HG03060 (cell line): Measurements from ENCODE around the gene SPACA9.

Experiments used
- ATAC-seq: cut with Tn5 transposase; IDR thresholded peaks from one replicate; pipeline ENCODE4 v1.9.1; 2021; ENCODE audit warnings: low read depth, moderate number of reproducible peaks; ENCODE audit not compliant: unreplicated experiment

Gene SPACA9

GRCh38 chr9:132878695-132879456 lies at the start of gene SPACA9:
Gene SPACA9, plus strand, starts transcription at chr9:132878898. Its CDS starts 5,050 bp downstream, at chr9:132883948.
- ATAC-seq: no peak

- no peak for ATAC-seq
Observed at GRCh38 chr9:132832171-132832881, 46.4 kb upstream of the SPACA9 start.

DNA sequence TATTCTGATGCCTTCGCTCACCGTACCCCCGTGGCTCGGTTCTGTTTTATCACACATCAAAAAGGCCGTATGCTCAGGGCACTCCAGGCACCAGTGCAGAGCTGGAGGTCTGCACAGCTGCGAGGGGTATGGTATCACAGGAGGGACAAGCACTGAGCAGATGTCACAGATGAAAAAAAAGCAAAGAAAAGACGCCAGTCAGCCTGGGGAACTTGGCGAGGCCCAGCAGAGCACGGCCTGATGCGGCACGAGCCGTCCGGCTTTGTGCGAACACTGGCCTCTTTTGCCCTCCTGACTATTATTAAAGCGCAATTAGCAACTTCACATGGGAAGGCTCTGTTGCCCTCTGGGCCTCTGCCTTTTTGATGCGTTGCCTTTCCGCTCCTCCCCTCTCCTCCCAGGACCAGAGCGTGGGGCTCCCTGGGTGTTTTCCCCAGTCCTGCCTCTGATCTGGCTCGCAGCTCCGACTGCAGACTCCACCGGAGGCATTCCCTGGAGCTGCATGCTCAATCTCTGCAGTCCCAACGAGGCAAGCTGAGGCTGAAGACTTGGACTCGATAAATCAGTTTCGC lies 45.1 kb upstream of the SPACA9 start:
- ATAC-seq: no peak

- no peak for ATAC-seq
Observed at GRCh38 chr9:132834343-132834742, 44.4 kb upstream of the SPACA9 start.

- ATAC-seq: no peak
Observed at GRCh38 chr9:132837501-132838286, 41.0 kb upstream of the SPACA9 start.

GRCh38 chr9:132838291-132838690 lies 40.4 kb upstream of the SPACA9 start:
- ATAC-seq: no peak

DNA sequence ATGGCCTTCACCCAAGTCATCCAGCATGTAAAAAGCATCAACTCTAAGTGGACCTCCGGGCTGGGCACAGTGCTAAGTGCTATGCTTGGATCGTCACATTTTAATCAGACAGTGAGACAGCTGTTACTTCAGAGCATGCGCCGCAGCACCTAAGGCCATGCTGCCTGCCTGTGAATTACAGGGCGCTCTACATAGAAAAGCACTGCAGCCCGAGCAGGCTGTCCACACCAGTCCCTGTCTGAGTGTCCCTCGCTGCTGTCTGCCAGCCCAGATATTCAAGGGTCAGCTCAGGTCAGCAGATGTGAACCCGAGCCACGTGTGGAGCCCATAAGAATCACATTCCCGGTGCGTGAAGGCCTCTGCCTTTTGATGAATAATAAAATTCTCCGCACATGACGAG lies 37.7 kb upstream of the SPACA9 start:
- ATAC-seq: no peak

DNA sequence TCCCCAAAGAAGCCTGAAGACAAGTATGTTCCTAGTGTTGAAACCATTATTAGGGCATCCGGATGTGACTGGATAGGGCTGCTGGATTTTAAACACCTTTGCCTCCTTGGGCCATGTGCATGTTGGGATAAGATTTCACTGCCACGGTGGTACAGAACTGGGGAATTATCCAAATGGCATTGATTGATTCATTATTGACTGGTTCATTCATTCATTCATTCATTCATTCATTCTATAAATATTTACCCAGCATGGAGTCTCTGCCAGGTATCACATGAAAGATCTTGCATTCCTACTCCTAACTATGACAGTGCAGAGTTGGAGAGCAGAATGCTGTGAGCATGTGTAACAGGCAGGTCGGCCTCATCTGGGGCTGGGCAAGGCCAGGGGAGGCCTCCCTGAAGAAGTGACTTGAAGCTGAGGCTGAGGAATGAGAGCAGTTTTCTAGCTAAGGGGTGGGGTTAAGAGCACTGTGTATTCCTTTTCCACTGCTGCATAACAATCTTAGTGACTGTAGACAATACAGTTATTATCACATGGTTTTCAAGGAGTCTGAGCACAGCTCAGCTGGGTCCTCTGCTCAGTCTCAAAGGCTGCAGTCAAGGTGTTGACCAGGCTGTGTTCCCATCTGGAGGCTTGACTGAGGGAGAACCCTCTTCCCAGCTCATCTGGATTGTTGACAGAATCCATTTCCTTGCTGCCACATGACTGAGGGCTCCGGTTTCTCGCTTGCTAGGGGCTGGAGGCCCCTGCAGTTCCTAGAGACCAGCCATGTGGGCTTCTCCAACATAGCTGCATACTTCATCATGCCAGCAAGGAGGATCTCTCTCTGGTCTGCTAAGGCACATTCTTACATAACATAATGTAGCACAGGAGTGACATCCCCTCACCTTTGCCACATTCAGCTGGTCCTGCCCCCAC lies 36.3 kb upstream of the SPACA9 start:
- no peak for ATAC-seq

- no peak for ATAC-seq
Observed at GRCh38 chr9:132846109-132846917, 32.4 kb upstream of the SPACA9 start.

- no peak for ATAC-seq
Observed at GRCh38 chr9:132846918-132847515, 31.7 kb upstream of the SPACA9 start.

DNA sequence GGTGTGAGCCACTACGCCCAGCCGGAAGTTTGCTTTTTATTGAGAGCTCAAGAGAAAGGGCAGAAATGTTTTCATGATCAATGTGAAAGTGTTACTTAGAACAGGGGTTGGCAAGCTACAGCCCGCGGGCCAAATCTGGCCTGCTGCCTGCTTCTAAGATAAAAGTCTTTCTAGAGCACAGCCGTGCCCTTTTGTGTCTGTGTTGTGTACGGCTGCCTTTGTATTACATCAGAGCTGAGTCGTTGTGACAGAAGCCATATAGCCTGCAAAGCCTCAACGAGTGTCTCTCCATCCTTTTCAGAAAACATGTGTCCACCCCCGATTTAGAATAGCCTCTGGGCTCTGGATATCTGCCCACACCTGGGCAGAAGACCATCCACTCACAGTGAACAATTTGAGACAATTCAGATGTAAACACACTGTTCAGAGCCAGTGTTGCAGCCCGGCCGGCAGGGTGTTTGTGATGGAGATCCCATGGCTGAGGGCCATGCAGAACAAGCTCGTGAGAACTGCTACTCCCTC lies 29.5 kb upstream of the SPACA9 start:
- no peak for ATAC-seq

- no peak for ATAC-seq
Observed at GRCh38 chr9:132853482-132853881, 25.2 kb upstream of the SPACA9 start.

DNA sequence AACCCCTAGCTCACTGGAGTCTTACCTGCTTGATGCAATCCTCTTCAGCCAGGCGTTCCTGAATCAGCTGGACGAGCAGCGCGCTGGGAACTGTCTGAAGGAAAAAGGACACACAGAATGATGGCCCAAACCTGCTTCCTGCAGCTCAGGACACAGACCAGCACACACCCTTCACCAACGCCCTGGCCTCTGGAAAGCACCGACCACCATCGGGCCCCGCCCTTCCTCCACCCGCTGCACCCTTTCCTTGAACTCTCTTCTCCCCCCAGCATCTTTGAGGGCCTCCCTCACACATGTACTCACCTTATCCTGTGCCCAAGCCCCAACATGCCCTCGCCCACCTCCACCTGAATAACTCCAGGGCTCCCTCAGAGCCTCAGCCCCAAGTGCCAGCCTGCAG lies 23.9 kb upstream of the SPACA9 start:
- ATAC-seq: no peak

- no peak for ATAC-seq
Observed at GRCh38 chr9:132855904-132856303, 22.8 kb upstream of the SPACA9 start.

DNA sequence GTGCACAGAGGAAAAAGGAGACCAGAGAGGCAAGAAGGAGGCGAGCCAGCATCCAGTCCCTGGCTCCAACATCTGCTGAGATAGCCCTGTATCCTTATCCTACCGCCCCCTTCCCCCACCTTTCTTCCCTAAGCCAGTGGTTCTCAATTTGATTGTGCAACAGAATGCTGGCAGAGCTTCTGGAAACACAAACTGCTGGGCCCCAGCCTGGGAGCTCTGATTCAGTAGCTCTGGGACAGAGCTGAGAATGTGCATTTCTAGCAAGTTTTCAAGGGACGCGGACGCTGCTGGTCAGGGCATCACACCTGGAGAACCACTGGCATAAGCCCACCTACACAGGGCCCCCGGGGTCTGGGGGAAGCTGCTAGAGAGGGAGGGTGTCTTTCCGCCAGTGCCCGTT lies 21.7 kb upstream of the SPACA9 start:
- ATAC-seq: no peak

DNA sequence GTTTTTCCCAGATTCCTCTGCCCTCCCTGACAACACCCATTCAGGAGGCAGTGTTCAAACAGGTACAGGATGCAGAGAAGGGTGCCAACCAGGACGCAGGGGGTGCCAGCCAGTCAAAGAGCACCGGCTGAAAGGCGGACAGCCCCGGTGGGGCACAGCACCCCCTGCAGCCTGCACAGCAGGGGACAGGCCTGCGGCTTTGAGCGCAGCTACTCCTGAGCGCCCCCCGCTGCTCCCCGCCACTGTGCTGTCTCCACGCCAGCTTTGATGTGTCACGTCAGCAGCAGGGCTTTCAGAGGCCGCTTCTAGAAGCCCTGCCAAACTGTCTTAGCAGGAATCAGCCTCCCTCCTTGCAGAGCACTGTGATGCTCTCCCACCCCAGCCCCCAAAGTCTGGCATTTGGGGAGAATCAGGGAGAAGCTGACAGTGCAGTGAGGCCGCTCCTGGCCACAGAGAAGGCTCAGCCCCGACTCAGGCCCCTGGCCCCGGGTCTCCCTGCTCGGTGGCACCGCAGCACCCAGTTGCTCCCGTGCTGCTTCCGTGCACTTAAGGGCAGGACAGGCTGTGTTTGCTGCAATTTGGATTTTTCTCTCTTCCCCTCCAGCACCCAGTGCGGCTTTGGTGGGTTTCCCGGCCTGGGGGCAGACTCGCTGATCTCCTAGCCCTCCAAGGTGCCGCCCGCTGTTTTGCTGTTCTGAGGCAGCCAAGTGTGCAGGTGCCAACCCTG lies 20.9 kb upstream of the SPACA9 start:
- no peak for ATAC-seq

DNA sequence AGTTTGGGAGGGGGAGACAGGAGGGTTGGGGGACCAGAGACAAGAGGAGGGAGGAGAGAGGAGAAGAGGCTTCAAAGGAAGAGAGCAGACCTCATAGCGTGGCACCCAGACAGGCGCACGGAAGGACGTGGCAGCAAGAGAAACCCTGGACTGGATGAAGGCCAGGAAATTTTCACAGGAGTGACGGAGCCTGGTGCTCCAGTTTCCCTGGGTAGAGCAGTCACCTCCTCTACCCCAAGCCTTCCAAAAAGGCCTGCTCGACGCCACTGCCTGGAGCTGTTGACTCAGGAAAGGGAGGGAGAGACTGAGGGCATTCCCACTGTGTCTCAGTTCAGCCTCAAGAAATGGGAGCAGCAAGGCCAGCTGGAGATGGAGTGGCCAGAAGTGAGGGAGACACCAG lies 19.9 kb upstream of the SPACA9 start:
- no peak for ATAC-seq

DNA sequence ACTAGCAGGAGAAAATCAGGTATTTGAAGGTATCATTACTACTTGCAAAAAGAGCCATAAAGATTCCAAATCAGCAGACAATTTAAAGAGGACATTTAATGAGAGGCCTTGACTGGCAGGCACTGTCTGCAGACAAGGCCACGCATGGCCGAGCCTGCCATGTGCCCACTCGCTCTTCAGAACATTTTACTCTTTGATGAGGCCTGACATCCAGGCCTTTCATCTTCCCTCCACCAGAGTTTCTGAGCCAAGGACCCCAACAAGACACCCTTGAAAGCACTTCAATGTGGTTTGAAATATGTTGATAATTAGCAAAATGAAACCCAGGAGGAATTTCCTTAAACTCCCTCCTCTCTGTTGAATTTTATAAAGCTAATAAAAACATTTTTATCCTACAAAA lies 17.0 kb upstream of the SPACA9 start:
- no peak for ATAC-seq
